Glutamatergic neuron (in vitro differentiated cells): ENCODE measurements around the gene SFRP4. TPM values are rescaled to one million over a fixed set of nuclear protein-coding genes. Genes with fewer than 3 reads are reported as not detected.

Experiments
- DNase-seq: peaks from one replicate; pipeline ENCODE4 v3.0.0; 2022
- H3K27ac Mint-ChIP-seq: one replicate; pipeline ENCODE4 v1.8.0; 2020; ENCODE audit warnings: mild to moderate bottlenecking, mixed read lengths, inconsistent platforms; ENCODE audit not compliant: unreplicated experiment
- H3K27me3 Mint-ChIP-seq: one replicate; pipeline ENCODE4 v1.8.0; 2020; ENCODE audit warnings: mild to moderate bottlenecking, moderate library complexity, mixed read lengths, inconsistent platforms; ENCODE audit not compliant: unreplicated experiment
- H3K36me3 Mint-ChIP-seq: one replicate; pipeline ENCODE4 v1.8.0; 2020; ENCODE audit warnings: mild to moderate bottlenecking, mixed read lengths, inconsistent platforms; ENCODE audit not compliant: unreplicated experiment
- H3K4me1 Mint-ChIP-seq: one replicate; pipeline ENCODE4 v1.8.0; 2020; ENCODE audit warnings: mild to moderate bottlenecking, low read depth, mixed read lengths, inconsistent platforms; ENCODE audit not compliant: unreplicated experiment
- H3K4me3 Mint-ChIP-seq: one replicate; pipeline ENCODE4 v1.8.0; 2020; ENCODE audit warnings: mild to moderate bottlenecking, mixed read lengths, inconsistent platforms; ENCODE audit not compliant: unreplicated experiment
- H3K9me3 Mint-ChIP-seq: one replicate; pipeline ENCODE4 v1.8.0; 2020; ENCODE audit warnings: mild to moderate bottlenecking, moderate library complexity, mixed read lengths, inconsistent platforms; ENCODE audit not compliant: unreplicated experiment
- CTCF ChIP-seq: fragments of 200-600 bp; sonication (generic); IDR thresholded peaks from one replicate; pipeline ENCODE4 v1.5.0; 2021; ENCODE audit not compliant: partially characterized antibody, unreplicated experiment
- long read RNA-seq: library from polyadenylated mRNA; unstranded; transcript quantifications from one replicate; pipeline ENCODE4 v2.0.0, GENCODE V29; 2020; ENCODE audit not compliant: unreplicated experiment
- total RNA-seq: library from RNA; stranded (reverse); fragmentation: NEBNext Ultra II Directional; extraction: Animal tissue kit (Norgen Biotek cat#: 25700); gene quantifications from one replicate; pipeline ENCODE4 v1.2.1, GENCODE V29; 2021; ENCODE audit not compliant: unreplicated experiment

Gene SFRP4
- 2.2 TPM for total RNA-seq
- long read RNA-seq, partial matches to known transcripts, result 0 of 1 reads
- long read RNA-seq, other reads (novel, unspliced or antisense), result 0 of 1 reads

- Mint-ChIP-seq H3K27ac (no peak within 1 kb of the TSS), H3K36me3 (no peaks in the 10 kb centered on the region), H3K27me3 (peaks cover 8% of the 10 kb centered on the region), H3K9me3 (peaks cover 4% of the 10 kb centered on the region), H3K4me1 (peaks cover 4% of the 10 kb centered on the region), H3K4me3 (peak within 1 kb of the TSS; percentile 86)
- peak; percentile 76 for TF ChIP-seq CTCF
- DNase-seq, result peak; percentile 66
Measured at GRCh38 chr7:37916673-37917660, at the start of gene SFRP4. Gene SFRP4, minus strand, starts transcription at chr7:37916817. Its CDS starts 280 bp downstream, at chr7:37916537.

- H3K9me3 Mint-ChIP-seq, result peaks cover 3% of the 10 kb centered on the region
- TF ChIP-seq CTCF, result no peak
Measured at GRCh38 chr7:37964196-37964595, 47.6 kb upstream of the SFRP4 start.

GRCh38 chr7:37961251-37961650, 44.6 kb upstream of the SFRP4 start:
- no peaks in the 10 kb centered on the region for H3K36me3 Mint-ChIP-seq
- no peaks in the 10 kb centered on the region for H3K27me3 Mint-ChIP-seq
- H3K4me1 Mint-ChIP-seq, result peaks cover 7% of the 10 kb centered on the region
- peaks cover 3% of the 10 kb centered on the region for H3K9me3 Mint-ChIP-seq
- no peak overlapping the region for H3K27ac Mint-ChIP-seq
- no peak for DNase-seq
- no peak overlapping the region for H3K4me3 Mint-ChIP-seq
- TF ChIP-seq CTCF, result no peak

More at GRCh38 chr7:37964196-37964595, 47.6 kb upstream of the SFRP4 start:
- H3K4me3 Mint-ChIP-seq, result no peak overlapping the region
- no peaks in the 10 kb centered on the region for H3K27me3 Mint-ChIP-seq
- H3K36me3 Mint-ChIP-seq, result no peaks in the 10 kb centered on the region
- H3K4me1 Mint-ChIP-seq, result peaks cover 7% of the 10 kb centered on the region
- H3K27ac Mint-ChIP-seq, result no peak overlapping the region
- DNase-seq, result no peak

GRCh38 chr7:37960483-37960882, 43.9 kb upstream of the SFRP4 start:
- Mint-ChIP-seq H3K27ac (no peak overlapping the region), H3K4me1 (peaks cover 7% of the 10 kb centered on the region)
- TF ChIP-seq CTCF, result no peak

More at GRCh38 chr7:37960483-37960882, 43.9 kb upstream of the SFRP4 start:
- H3K36me3 Mint-ChIP-seq, result no peaks in the 10 kb centered on the region
- peaks cover 3% of the 10 kb centered on the region for H3K9me3 Mint-ChIP-seq
- no peak overlapping the region for H3K4me3 Mint-ChIP-seq
- DNase-seq, result no peak
- no peaks in the 10 kb centered on the region for H3K27me3 Mint-ChIP-seq
